Measurements from ENCODE around the gene UBC. TPM values are rescaled to one million over a fixed set of nuclear protein-coding genes. Genes with fewer than 3 reads are reported as not detected.

Gene UBC
- total and polyA plus RNA-seq, 9 of the 15 experiments (the other 6 are each of a cell fraction or from before 2014, with no cell fraction given): 533 to 1,153 (median 813) TPM

DNA sequence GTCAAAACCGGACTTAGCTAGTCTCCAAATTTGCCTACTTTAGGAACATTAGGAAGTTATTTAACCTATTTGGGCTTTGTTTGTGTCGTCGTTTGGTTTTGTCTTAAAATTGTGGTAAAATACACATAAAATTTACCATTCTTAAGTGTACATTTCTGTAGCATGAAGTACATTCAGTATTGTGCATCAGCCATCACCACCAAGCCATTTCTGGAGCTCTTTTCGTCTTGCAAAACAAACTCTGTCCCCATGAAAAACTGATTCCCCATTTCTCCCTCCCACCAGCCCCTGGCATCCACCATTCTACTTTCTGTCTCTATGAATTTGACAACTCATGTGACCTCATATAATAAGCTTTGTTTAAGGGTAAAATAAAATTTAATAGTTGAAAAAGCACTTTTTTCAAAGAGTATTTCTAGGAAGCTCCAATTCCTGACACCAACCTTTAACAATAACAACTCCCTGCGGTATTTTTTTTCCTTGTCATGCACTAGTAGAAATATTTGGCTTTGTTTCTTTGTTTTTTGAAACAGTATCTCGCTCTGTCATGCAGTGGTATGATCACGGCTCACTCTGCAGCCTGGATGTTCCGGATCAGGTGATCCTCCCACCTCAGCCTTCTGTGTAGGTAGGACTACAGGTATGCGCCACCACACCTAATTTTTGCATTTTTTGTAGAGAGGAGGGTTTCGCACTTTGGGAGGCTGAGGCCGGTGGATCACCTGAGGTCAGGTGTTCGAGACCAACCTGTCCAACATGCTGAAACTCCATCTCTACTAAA is 3.6 kb upstream of the UBC start (continued):
- TF ChIP-seq, protein P1, sequence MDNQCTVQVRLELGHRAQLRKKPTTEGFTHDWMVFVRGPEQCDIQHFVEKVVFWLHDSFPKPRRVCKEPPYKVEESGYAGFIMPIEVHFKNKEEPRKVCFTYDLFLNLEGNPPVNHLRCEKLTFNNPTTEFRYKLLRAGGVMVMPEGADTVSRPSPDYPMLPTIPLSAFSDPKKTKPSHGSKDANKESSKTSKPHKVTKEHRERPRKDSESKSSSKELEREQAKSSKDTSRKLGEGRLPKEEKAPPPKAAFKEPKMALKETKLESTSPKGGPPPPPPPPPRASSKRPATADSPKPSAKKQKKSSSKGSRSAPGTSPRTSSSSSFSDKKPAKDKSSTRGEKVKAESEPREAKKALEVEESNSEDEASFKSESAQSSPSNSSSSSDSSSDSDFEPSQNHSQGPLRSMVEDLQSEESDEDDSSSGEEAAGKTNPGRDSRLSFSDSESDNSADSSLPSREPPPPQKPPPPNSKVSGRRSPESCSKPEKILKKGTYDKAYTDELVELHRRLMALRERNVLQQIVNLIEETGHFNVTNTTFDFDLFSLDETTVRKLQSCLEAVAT (IDR thresholded peaks at IDR 0.05): peak in 1 of 2 experiments; percentile 70; a peak in 2 of 4 replicates
- TF ChIP-seq, protein P2, sequence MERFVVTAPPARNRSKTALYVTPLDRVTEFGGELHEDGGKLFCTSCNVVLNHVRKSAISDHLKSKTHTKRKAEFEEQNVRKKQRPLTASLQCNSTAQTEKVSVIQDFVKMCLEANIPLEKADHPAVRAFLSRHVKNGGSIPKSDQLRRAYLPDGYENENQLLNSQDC (CRISPR knock-in tag; IDR thresholded peaks at IDR 0.05): 0 out of 2 replicates have a peak, but pooled peaks have one; percentile 29
- TF ChIP-seq ZNF717 (CRISPR knock-in tag; IDR thresholded peaks at IDR 0.05) (no peak), RAD21 (CRISPR knock-in tag; conservative IDR thresholded peaks at IDR 0.05 in 1 of 2, IDR thresholded peaks at IDR 0.05 in 1 of 2) (no peak), NFRKB (IDR thresholded peaks at IDR 0.05; ENCODE audit: low read depth) (peak; percentile 54), ZC3H4 (CRISPR knock-in tag; IDR thresholded peaks at IDR 0.05; ENCODE audit: borderline replicate concordance) (0 out of 2 replicates have a peak, but pooled peaks have one; percentile 8), ARID2 (IDR thresholded peaks at IDR 0.05) (no peak), ZNF644 (tag; IDR thresholded peaks at IDR 0.05; ENCODE audit: low read depth) (peak; percentile 61; the same call in 1 of the 2 replicates), SLC30A9 (CRISPR knock-in tag; IDR thresholded peaks at IDR 0.05) (no peak), ZNF124 (CRISPR knock-in tag; IDR thresholded peaks at IDR 0.05) (no peak)
- TF ChIP-seq, protein P3, sequence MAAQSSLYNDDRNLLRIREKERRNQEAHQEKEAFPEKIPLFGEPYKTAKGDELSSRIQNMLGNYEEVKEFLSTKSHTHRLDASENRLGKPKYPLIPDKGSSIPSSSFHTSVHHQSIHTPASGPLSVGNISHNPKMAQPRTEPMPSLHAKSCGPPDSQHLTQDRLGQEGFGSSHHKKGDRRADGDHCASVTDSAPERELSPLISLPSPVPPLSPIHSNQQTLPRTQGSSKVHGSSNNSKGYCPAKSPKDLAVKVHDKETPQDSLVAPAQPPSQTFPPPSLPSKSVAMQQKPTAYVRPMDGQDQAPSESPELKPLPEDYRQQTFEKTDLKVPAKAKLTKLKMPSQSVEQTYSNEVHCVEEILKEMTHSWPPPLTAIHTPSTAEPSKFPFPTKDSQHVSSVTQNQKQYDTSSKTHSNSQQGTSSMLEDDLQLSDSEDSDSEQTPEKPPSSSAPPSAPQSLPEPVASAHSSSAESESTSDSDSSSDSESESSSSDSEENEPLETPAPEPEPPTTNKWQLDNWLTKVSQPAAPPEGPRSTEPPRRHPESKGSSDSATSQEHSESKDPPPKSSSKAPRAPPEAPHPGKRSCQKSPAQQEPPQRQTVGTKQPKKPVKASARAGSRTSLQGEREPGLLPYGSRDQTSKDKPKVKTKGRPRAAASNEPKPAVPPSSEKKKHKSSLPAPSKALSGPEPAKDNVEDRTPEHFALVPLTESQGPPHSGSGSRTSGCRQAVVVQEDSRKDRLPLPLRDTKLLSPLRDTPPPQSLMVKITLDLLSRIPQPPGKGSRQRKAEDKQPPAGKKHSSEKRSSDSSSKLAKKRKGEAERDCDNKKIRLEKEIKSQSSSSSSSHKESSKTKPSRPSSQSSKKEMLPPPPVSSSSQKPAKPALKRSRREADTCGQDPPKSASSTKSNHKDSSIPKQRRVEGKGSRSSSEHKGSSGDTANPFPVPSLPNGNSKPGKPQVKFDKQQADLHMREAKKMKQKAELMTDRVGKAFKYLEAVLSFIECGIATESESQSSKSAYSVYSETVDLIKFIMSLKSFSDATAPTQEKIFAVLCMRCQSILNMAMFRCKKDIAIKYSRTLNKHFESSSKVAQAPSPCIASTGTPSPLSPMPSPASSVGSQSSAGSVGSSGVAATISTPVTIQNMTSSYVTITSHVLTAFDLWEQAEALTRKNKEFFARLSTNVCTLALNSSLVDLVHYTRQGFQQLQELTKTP (IDR thresholded peaks at IDR 0.05; ENCODE audit: low read depth in 1 of 2, partially characterized antibody in 2 of 2): peak in 1 of 2 experiments; percentile 23
- TF ChIP-seq, protein P4, sequence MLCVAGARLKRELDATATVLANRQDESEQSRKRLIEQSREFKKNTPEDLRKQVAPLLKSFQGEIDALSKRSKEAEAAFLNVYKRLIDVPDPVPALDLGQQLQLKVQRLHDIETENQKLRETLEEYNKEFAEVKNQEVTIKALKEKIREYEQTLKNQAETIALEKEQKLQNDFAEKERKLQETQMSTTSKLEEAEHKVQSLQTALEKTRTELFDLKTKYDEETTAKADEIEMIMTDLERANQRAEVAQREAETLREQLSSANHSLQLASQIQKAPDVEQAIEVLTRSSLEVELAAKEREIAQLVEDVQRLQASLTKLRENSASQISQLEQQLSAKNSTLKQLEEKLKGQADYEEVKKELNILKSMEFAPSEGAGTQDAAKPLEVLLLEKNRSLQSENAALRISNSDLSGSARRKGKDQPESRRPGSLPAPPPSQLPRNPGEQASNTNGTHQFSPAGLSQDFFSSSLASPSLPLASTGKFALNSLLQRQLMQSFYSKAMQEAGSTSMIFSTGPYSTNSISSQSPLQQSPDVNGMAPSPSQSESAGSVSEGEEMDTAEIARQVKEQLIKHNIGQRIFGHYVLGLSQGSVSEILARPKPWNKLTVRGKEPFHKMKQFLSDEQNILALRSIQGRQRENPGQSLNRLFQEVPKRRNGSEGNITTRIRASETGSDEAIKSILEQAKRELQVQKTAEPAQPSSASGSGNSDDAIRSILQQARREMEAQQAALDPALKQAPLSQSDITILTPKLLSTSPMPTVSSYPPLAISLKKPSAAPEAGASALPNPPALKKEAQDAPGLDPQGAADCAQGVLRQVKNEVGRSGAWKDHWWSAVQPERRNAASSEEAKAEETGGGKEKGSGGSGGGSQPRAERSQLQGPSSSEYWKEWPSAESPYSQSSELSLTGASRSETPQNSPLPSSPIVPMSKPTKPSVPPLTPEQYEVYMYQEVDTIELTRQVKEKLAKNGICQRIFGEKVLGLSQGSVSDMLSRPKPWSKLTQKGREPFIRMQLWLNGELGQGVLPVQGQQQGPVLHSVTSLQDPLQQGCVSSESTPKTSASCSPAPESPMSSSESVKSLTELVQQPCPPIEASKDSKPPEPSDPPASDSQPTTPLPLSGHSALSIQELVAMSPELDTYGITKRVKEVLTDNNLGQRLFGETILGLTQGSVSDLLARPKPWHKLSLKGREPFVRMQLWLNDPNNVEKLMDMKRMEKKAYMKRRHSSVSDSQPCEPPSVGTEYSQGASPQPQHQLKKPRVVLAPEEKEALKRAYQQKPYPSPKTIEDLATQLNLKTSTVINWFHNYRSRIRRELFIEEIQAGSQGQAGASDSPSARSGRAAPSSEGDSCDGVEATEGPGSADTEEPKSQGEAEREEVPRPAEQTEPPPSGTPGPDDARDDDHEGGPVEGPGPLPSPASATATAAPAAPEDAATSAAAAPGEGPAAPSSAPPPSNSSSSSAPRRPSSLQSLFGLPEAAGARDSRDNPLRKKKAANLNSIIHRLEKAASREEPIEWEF (CRISPR knock-in tag; IDR thresholded peaks at IDR 0.05): peak; percentile 74; the same call in 1 of the 2 replicates

All from K562 (cell line).